Choroid plexus epithelial cell (primary cell): ENCODE results near the gene RASL10A.
A peak's percentile ranks its signal among the peaks of the same experiment; 100 is the strongest.
"Not testable (repeated sequence)": the region's sequence is repeated elsewhere in the genome, so short reads cannot be mapped to it uniquely, and the experiment has no call there.

Experiments
- DNase-seq: peaks from one replicate; pipeline ENCODE4 v3.0.0-alpha.2; 2010; ENCODE audit warnings: low read depth
- H3K4me3 ChIP-seq: 2 replicates; pipeline ENCODE4 v1.5.1; 2011; ENCODE audit warnings: low read depth, mild to moderate bottlenecking, control low read depth, low read length, moderate library complexity
- CTCF ChIP-seq: conservative IDR thresholded peaks from 2 replicates; pipeline ENCODE4 v1.5.1; 2011; ENCODE audit warnings: low read depth, mild to moderate bottlenecking, control low read depth, inconsistent platforms, low read length, moderate library complexity

Gene RASL10A

GRCh38 chr22:29351042-29351441 lies 35.5 kb upstream of the RASL10A start:
- TF ChIP-seq CTCF: no peak

GRCh38 chr22:29348956-29349355 lies 33.5 kb upstream of the RASL10A start:
- no peak for TF ChIP-seq CTCF
- DNase-seq: no peak
- no peak overlapping the region for H3K4me3 ChIP-seq

More at GRCh38 chr22:29351042-29351441, 35.5 kb upstream of the RASL10A start:
- no peak overlapping the region for H3K4me3 ChIP-seq
- DNase-seq: no peak

GRCh38 chr22:29348041-29348440 lies 32.5 kb upstream of the RASL10A start:
- H3K4me3 ChIP-seq: no peak overlapping the region
- no peak for TF ChIP-seq CTCF
- DNase-seq: no peak

GRCh38 chr22:29346659-29347058 lies 31.2 kb upstream of the RASL10A start:
- DNase-seq: no peak
- TF ChIP-seq CTCF: no peak
- H3K4me3 ChIP-seq: no peak overlapping the region

- no peak overlapping the region for H3K4me3 ChIP-seq
- DNase-seq: peak; percentile 77
- TF ChIP-seq CTCF: no peak
Observed at GRCh38 chr22:29345932-29346331, 30.4 kb upstream of the RASL10A start.

GRCh38 chr22:29344889-29345288 lies 29.4 kb upstream of the RASL10A start:
- DNase-seq, H3K4me3 ChIP-seq: not testable (repeated sequence)

- no peak overlapping the region for H3K4me3 ChIP-seq
- peak; percentile 98 for DNase-seq
- no peak for TF ChIP-seq CTCF
Observed at GRCh38 chr22:29344137-29344536, 28.6 kb upstream of the RASL10A start.
